Measurements from ENCODE around the gene TMEM184B. TPM values are rescaled to one million over a fixed set of nuclear protein-coding genes. Genes with fewer than 3 reads are reported as not detected.

TMEM184B gene
- total and polyA plus RNA-seq, 10 of the 15 experiments (the other 5 are each of a cell fraction or from before 2014, with no cell fraction given) = 0.56 to 22.4 (median 7.9) TPM

DNA sequence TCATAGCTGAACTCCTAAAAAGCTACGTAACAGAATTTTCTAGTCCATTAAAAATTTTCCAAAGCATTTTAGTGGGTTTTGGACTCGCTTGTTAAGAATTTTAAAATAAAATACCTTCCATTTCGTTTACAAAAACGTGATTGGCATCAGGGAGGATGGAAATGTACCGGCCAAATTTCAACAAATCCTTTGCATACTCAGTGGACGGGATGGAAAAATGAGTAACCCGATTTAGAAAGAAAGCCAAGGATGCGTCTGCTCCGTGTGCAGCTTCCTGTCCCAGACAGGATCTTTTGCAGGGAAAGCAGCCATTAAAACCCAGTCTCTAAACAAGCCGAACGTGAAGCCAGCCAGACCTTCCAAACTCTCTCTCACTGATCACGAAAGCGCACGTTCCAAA, 15.6 kb downstream of the TMEM184B start:
- in situ Hi-C loops (cut with MboI) = no loop called here
- DNase-seq (ENCODE audit: low read depth, low spot score) (no peak), FAIRE-seq (no peak), ATAC-seq (no peak)
- ChIA-PET CTCF (interaction anchor here (1.0 to 1.9 kb wide), 2 partner anchors 22 to 205 kb away, joined by 3 to 4 read pairs; no protein-coding TSS in a partner anchor), POLR2A (interaction anchor here (1.2 kb wide), 1 partner anchor 57 kb away, joined by 4 read pairs; no protein-coding TSS in a partner anchor), RAD21 (ENCODE audit: unreplicated experiment) (interaction anchor here (0.7 to 1.2 kb wide), 2 partner anchors 189 to 205 kb away, joined by 3 read pairs; no protein-coding TSS in a partner anchor), SMC1A (ENCODE audit: uncharacterized antibody, unreplicated experiment) (no interaction called here)
- no peaks in the 10 kb centered on the region for H3K9me3 ChIP-seq (replicated peaks; ENCODE audit: control insufficient read depth, insufficient read depth, low read length)
- WGBS (ENCODE audit: insufficient coverage, insufficient replicate concordance, low lambda C conversion rate, missing lambda C conversion rate) = 78% methylated on average over 14 of the region's 14 CpGs
- H3K36me3 ChIP-seq (ENCODE audit: control insufficient read depth in 2 of 2, insufficient read depth in 2 of 2, low read length in 1 of 2) = no peaks in the 10 kb centered on the region
- TF ChIP-seq, protein P1, sequence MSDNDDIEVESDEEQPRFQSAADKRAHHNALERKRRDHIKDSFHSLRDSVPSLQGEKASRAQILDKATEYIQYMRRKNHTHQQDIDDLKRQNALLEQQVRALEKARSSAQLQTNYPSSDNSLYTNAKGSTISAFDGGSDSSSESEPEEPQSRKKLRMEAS (IDR thresholded peaks at IDR 0.05; ENCODE audit: low read depth, low read length) = no peak
- TF ChIP-seq ASH2L (IDR thresholded peaks at IDR 0.05; ENCODE audit: borderline replicate concordance, low read depth) = no peak
- no peak for TF ChIP-seq TARDBP (IDR thresholded peaks at IDR 0.05; ENCODE audit: borderline replicate concordance)
- no peak for TF ChIP-seq EZH2 (IDR thresholded peaks at IDR 0.05; ENCODE audit: borderline replicate concordance, control insufficient read depth, low read depth, low read length)
- no peak for TF ChIP-seq EGR1 (IDR thresholded peaks at IDR 0.05; ENCODE audit: borderline replicate concordance in 1 of 2, low read depth in 2 of 2, low read length in 2 of 2)
- TF ChIP-seq PAX5 (IDR thresholded peaks at IDR 0.05; ENCODE audit: borderline replicate concordance, low read depth, low read length) = no peak
- TF ChIP-seq DPF2 (IDR thresholded peaks at IDR 0.05) = no peak
- no peak for TF ChIP-seq CBX5 (IDR thresholded peaks at IDR 0.05; ENCODE audit: low read depth)
- TF ChIP-seq, protein P2, sequence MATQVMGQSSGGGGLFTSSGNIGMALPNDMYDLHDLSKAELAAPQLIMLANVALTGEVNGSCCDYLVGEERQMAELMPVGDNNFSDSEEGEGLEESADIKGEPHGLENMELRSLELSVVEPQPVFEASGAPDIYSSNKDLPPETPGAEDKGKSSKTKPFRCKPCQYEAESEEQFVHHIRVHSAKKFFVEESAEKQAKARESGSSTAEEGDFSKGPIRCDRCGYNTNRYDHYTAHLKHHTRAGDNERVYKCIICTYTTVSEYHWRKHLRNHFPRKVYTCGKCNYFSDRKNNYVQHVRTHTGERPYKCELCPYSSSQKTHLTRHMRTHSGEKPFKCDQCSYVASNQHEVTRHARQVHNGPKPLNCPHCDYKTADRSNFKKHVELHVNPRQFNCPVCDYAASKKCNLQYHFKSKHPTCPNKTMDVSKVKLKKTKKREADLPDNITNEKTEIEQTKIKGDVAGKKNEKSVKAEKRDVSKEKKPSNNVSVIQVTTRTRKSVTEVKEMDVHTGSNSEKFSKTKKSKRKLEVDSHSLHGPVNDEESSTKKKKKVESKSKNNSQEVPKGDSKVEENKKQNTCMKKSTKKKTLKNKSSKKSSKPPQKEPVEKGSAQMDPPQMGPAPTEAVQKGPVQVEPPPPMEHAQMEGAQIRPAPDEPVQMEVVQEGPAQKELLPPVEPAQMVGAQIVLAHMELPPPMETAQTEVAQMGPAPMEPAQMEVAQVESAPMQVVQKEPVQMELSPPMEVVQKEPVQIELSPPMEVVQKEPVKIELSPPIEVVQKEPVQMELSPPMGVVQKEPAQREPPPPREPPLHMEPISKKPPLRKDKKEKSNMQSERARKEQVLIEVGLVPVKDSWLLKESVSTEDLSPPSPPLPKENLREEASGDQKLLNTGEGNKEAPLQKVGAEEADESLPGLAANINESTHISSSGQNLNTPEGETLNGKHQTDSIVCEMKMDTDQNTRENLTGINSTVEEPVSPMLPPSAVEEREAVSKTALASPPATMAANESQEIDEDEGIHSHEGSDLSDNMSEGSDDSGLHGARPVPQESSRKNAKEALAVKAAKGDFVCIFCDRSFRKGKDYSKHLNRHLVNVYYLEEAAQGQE (IDR thresholded peaks at IDR 0.05; ENCODE audit: low read depth, low read length) = no peak
- TF ChIP-seq MEF2A (IDR thresholded peaks at IDR 0.05; ENCODE audit: insufficient read depth, low read depth, low read length) = no peak
- TF ChIP-seq, protein P3, sequence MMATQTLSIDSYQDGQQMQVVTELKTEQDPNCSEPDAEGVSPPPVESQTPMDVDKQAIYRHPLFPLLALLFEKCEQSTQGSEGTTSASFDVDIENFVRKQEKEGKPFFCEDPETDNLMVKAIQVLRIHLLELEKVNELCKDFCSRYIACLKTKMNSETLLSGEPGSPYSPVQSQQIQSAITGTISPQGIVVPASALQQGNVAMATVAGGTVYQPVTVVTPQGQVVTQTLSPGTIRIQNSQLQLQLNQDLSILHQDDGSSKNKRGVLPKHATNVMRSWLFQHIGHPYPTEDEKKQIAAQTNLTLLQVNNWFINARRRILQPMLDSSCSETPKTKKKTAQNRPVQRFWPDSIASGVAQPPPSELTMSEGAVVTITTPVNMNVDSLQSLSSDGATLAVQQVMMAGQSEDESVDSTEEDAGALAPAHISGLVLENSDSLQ (IDR thresholded peaks at IDR 0.05) = no peak
- no peak for TF ChIP-seq GATAD2B (conservative IDR thresholded peaks at IDR 0.05; ENCODE audit: low read depth)
- no peak for TF ChIP-seq GABPA (IDR thresholded peaks at IDR 0.05; ENCODE audit: low read depth)
- TF ChIP-seq BACH1 (IDR thresholded peaks at IDR 0.05; ENCODE audit: borderline replicate concordance) = no peak
- no peak for TF ChIP-seq RFX5 (IDR thresholded peaks at IDR 0.05; ENCODE audit: low read depth, low read length)
- intact Hi-C loops (cut with micrococcal nuclease; ENCODE audit: unreplicated experiment) = no loop called here
- H3K79me2 ChIP-seq (ENCODE audit: control insufficient read depth, insufficient read depth, low read length) = peaks cover 4% of the 10 kb centered on the region
- no peak overlapping the region for H3K27ac ChIP-seq (ENCODE audit: control insufficient read depth, insufficient read depth)
- H3K9ac ChIP-seq (ENCODE audit: control insufficient read depth, insufficient read depth, low read length) = no peak overlapping the region
- no peaks in the 10 kb centered on the region for H3K27me3 ChIP-seq (replicated peaks in 1 of 2; ENCODE audit: control insufficient read depth in 2 of 2, insufficient read depth in 2 of 2, low read length in 1 of 2)
- H3K4me1 ChIP-seq (ENCODE audit: control insufficient read depth, insufficient read depth, low read length) = peaks cover 28% of the 10 kb centered on the region
- H4K20me1 ChIP-seq (ENCODE audit: control insufficient read depth, insufficient read depth) = no peaks in the 10 kb centered on the region
- H3K4me2 ChIP-seq (ENCODE audit: control insufficient read depth, insufficient read depth) = no peak overlapping the region
- no peak overlapping the region for H2AFZ ChIP-seq (ENCODE audit: control insufficient read depth, low read depth, low read length)
- BruUV-seq (replicated peaks) = TSS peak; percentile 16
- H3K4me3 ChIP-seq = no peak overlapping the region

All from GM12878 (cell line).